IMR-90 (cell line): Measurements from ENCODE around the gene AGPS.

Experiments
- BHLHE40 ChIP-seq: fragments of 150-350 bp; IDR thresholded peaks from 2 replicates; pipeline ENCODE4 v1.6.1; 2016; ENCODE audit warnings: mild to moderate bottlenecking, low read depth, low read length
- POLR2A ChIP-seq: IDR thresholded peaks from 2 replicates; pipeline ENCODE4 v1.6.1; 2012; ENCODE audit warnings: mild to moderate bottlenecking, low read depth, low read length
- TF ChIP-seq, protein P1 (sequence below): conservative IDR thresholded peaks from 2 replicates; pipeline ENCODE4 v1.5.1; 2012; ENCODE audit warnings: mild to moderate bottlenecking, low read depth, low read length, improper control_type of control experiment

DNA sequence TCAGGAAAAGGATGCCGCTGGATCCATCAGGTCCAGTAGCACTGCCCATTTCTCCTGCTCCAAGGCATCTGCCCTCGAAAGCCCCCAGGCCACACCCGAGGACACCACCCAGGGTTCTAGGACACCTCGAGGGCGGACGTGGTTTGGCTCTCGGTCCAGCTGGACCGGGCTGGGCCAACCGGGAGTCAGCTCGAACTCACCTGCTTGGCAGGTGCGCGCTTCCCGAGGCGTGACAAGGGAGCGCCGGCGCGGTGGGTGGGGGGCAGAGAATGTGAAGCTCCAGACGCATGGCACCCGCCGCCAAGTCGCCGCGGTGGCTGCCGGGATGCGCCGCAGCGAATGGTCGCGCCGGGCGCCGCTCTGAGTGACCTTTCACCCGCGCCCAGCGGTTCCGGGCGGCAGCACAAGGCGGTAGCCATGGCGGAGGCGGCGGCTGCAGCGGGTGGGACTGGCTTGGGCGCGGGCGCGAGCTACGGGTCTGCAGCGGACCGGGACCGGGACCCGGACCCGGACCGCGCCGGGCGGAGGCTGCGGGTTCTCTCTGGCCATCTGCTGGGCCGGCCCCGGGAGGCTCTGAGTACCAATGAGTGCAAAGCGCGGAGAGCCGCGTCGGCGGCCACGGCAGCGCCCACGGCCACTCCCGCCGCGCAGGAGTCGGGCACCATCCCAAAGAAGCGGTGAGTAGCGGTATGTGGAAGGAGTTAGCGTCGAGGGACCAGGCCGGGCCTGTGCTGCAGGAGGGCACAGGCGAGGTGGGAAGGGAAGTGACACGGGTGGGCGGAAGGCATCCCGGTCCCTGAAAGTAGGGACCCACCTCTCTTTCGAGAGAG, at the start of gene AGPS:
- TF ChIP-seq, protein P1, sequence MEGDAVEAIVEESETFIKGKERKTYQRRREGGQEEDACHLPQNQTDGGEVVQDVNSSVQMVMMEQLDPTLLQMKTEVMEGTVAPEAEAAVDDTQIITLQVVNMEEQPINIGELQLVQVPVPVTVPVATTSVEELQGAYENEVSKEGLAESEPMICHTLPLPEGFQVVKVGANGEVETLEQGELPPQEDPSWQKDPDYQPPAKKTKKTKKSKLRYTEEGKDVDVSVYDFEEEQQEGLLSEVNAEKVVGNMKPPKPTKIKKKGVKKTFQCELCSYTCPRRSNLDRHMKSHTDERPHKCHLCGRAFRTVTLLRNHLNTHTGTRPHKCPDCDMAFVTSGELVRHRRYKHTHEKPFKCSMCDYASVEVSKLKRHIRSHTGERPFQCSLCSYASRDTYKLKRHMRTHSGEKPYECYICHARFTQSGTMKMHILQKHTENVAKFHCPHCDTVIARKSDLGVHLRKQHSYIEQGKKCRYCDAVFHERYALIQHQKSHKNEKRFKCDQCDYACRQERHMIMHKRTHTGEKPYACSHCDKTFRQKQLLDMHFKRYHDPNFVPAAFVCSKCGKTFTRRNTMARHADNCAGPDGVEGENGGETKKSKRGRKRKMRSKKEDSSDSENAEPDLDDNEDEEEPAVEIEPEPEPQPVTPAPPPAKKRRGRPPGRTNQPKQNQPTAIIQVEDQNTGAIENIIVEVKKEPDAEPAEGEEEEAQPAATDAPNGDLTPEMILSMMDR: no peak
- TF ChIP-seq POLR2A (peak; percentile 43), BHLHE40 (no peak)
